ENCODE measurements around the gene HMGN3.

- TF ChIP-seq GATA3 (IDR thresholded peaks at IDR 0.05; ENCODE audit: low read depth, low read length) (no peak), GATA2 (IDR thresholded peaks at IDR 0.05; ENCODE audit: low read depth, low read length) (no peak)
These were observed 46.4 kb downstream of the HMGN3 start for GRCh38 chr6:79188107-79188506.

Measured in SH-SY5Y (cell line).